ENCODE measurements around the gene MZT2A.
"Not testable (repeated sequence)": the region's sequence is repeated elsewhere in the genome, so short reads cannot be mapped to it uniquely, and the experiment has no call there.

DNA sequence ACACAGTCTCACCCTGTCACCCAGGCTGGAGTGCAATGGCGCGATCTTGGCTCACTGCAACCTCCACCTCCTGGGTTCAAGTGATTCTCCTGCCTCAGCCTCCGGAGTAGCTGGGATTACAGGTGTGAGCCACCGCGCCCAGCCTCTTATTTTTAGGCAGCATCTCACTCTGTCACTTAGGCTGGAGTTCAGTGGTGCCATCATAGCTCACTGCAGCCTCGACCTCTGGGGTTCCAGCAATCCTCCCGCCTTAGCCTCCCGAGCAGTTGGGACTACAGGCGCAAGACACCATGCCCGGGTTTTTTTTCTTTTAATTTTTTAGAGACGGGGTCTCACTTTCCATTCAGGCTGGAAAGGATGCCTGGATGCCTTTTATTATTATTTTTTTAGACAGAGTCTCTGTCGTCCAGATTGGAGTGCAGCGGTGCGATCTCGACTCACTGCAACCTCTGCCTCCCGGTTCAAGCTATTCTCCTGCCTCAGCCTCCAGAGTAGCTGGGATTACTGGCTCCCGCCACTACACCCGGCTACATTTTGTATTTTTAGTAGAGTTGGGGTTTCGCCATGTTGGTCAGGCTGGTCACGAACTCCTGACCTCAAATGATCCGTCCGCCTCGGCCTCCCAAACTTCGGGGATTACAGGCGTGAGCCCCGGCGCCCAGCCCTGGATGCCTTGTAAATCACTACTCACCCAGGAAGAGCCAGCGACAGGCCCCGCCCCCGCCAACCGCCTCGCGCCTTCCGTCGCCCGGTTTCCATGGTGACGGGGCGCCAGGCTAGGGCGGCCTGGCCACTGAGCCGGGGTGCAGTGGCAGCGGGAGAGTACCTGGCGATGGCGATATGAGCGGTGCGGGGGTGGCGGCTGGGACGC lies 35.2 kb upstream of the MZT2A start, which contains the start of gene CCDC74A:
- TF ChIP-seq, protein P1, sequence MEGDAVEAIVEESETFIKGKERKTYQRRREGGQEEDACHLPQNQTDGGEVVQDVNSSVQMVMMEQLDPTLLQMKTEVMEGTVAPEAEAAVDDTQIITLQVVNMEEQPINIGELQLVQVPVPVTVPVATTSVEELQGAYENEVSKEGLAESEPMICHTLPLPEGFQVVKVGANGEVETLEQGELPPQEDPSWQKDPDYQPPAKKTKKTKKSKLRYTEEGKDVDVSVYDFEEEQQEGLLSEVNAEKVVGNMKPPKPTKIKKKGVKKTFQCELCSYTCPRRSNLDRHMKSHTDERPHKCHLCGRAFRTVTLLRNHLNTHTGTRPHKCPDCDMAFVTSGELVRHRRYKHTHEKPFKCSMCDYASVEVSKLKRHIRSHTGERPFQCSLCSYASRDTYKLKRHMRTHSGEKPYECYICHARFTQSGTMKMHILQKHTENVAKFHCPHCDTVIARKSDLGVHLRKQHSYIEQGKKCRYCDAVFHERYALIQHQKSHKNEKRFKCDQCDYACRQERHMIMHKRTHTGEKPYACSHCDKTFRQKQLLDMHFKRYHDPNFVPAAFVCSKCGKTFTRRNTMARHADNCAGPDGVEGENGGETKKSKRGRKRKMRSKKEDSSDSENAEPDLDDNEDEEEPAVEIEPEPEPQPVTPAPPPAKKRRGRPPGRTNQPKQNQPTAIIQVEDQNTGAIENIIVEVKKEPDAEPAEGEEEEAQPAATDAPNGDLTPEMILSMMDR (IDR thresholded peaks at IDR 0.05; ENCODE audit: low read depth, low read length), result not testable (repeated sequence)
- TF ChIP-seq, protein P2, sequence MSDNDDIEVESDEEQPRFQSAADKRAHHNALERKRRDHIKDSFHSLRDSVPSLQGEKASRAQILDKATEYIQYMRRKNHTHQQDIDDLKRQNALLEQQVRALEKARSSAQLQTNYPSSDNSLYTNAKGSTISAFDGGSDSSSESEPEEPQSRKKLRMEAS (IDR thresholded peaks at IDR 0.05; ENCODE audit: low read depth, low read length), result not testable (repeated sequence)
- TF ChIP-seq POLR2A (IDR thresholded peaks at IDR 0.05; ENCODE audit: extremely low read depth, insufficient read length); MYC (IDR thresholded peaks at IDR 0.05; ENCODE audit: low read depth, low read length): not testable (repeated sequence)

Measured in NB4 (cell line).